ENCODE measurements around the gene ADCY7. TPM values are rescaled to one million over a fixed set of nuclear protein-coding genes. Genes with fewer than 3 reads are reported as not detected.

Gene ADCY7
- total and polyA plus RNA-seq, 4 donors, result 20.9 to 105 (median 38.5) TPM

DNA sequence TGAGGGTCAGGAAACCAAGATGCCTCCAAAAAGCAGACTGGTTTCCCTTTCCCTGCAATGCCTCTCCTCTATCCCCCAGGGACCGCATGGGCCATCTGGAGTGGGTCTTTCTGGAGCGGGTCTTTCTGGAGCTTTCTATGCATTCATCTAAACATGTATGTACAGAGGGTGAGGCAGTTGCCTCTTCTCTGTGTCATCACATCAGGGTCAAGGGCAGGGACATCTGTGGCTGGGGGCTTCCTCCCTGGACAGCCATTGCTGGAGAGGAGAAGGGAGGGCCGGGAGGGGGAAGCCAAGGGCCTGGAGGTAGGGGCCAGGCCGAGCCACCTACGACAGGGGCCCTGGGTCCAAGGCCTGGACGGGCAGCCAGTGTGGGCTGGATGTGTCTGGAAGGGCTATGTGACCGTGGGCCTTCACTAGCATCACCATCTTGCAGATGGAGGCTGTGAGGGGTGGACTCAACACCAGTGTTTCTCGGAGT lies 840 bp downstream of the ADCY7 start:
- H3K9ac ChIP-seq (ENCODE audit: insufficient read depth in 1 of 2, low read length in 2 of 2), result no peak overlapping the region
- H3K27ac ChIP-seq (ENCODE audit: low read depth in 1 of 2, low read length in 1 of 2), result peak overlapping the region in 1 of 2 donors; percentile 63
- no peak for DNase-seq
- H3K4me3 ChIP-seq, result no peak overlapping the region
- no peaks in the 10 kb centered on the region for H3K27me3 ChIP-seq (ENCODE audit: control insufficient read depth in 3 of 3, insufficient read depth in 3 of 3, low read length in 2 of 3)
- TF ChIP-seq, protein P1, sequence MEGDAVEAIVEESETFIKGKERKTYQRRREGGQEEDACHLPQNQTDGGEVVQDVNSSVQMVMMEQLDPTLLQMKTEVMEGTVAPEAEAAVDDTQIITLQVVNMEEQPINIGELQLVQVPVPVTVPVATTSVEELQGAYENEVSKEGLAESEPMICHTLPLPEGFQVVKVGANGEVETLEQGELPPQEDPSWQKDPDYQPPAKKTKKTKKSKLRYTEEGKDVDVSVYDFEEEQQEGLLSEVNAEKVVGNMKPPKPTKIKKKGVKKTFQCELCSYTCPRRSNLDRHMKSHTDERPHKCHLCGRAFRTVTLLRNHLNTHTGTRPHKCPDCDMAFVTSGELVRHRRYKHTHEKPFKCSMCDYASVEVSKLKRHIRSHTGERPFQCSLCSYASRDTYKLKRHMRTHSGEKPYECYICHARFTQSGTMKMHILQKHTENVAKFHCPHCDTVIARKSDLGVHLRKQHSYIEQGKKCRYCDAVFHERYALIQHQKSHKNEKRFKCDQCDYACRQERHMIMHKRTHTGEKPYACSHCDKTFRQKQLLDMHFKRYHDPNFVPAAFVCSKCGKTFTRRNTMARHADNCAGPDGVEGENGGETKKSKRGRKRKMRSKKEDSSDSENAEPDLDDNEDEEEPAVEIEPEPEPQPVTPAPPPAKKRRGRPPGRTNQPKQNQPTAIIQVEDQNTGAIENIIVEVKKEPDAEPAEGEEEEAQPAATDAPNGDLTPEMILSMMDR (IDR thresholded peaks at IDR 0.05; ENCODE audit: control extremely low read depth, extremely low read depth), result no peak
- no peaks in the 10 kb centered on the region for H3K36me3 ChIP-seq (ENCODE audit: control insufficient read depth in 4 of 4, insufficient read depth in 4 of 4, low read length in 4 of 4)
- ATAC-seq (ENCODE audit: insufficient read depth, low FRiP score), result no peak
- H3K9me3 ChIP-seq (ENCODE audit: control insufficient read depth in 4 of 4, insufficient read depth in 3 of 4, low read length in 3 of 4), result peaks cover 0 to 2% (median 0%) of the 10 kb centered on the region in 4 donors
- 68 to 71% methylated on average over 8 of the region's 8 CpGs for WGBS, 2 donors
- peaks cover 0 to 18% (median 9%) of the 10 kb centered on the region in 5 donors for H3K4me1 ChIP-seq (ENCODE audit: control insufficient read depth in 5 of 5, insufficient read depth in 5 of 5, low read length in 5 of 5)

DNA sequence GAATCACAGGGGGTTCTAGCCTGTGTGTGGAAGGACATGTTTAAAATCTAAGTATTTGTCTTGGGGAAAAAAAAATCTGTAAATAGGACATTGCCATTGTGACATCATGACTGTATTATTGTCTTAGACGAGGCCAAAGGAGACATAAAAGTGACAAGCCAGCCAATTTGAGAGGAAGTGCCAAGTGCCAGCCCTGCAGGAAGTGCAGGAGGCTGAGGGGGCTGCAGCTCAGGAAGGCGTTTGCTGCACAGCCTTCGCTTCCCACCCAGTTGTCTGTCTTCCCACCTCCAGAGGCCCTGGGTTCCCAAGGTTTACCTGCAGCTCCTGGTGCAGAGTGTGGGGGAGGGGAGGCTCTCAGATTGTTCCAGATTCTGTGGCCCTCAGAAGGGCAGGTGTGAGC lies 1.3 kb downstream of the ADCY7 start:
- WGBS, 2 donors, result 14 to 29% methylated on average over 3 of the region's 3 CpGs
- H3K36me3 ChIP-seq (ENCODE audit: control insufficient read depth in 4 of 4, insufficient read depth in 4 of 4, low read length in 4 of 4), result no peaks in the 10 kb centered on the region
- TF ChIP-seq, protein P1 (IDR thresholded peaks at IDR 0.05; ENCODE audit: control extremely low read depth, extremely low read depth), result no peak
- H3K9me3 ChIP-seq (ENCODE audit: control insufficient read depth in 4 of 4, insufficient read depth in 3 of 4, low read length in 3 of 4), result peaks cover 0 to 2% (median 0%) of the 10 kb centered on the region in 4 donors
- no peak overlapping the region for H3K9ac ChIP-seq (ENCODE audit: insufficient read depth in 1 of 2, low read length in 2 of 2)
- peak overlapping the region in 1 of 2 donors; percentile 63 for H3K27ac ChIP-seq (ENCODE audit: low read depth in 1 of 2, low read length in 1 of 2)
- no peak for DNase-seq
- ATAC-seq (ENCODE audit: insufficient read depth, low FRiP score), result no peak
- H3K4me3 ChIP-seq, result no peak overlapping the region
- H3K4me1 ChIP-seq (ENCODE audit: control insufficient read depth in 5 of 5, insufficient read depth in 5 of 5, low read length in 5 of 5), result peaks cover 0 to 18% (median 9%) of the 10 kb centered on the region in 5 donors
- no peaks in the 10 kb centered on the region for H3K27me3 ChIP-seq (ENCODE audit: control insufficient read depth in 3 of 3, insufficient read depth in 3 of 3, low read length in 2 of 3)

DNA sequence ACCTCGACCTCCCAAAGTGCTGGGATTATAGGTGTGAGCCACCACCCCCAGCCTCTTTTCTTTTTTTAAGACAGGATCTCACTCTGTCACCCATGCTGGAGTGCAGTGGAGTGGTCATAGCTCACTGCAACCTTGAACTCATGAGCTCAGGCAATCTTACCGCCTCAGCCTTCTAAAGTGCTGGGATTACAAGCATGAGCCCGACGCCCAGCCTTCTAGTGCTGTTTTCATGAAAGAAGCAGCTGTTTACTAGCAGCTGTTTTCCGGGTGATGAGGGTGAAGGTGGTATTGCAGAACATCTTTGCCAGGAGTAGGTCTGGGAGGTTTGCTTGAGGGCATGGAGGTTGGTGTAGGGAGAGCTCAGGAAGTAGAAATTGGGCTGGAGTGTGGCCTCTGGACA lies 2.0 kb downstream of the ADCY7 start:
- no peak for DNase-seq
- 79 to 83% methylated on average over 5 of the region's 5 CpGs for WGBS, 2 donors
- TF ChIP-seq, protein P1 (IDR thresholded peaks at IDR 0.05; ENCODE audit: control extremely low read depth, extremely low read depth), result no peak
- Histone ChIP-seq H3K4me3 (no peak overlapping the region), H3K4me1 (ENCODE audit: control insufficient read depth in 5 of 5, insufficient read depth in 5 of 5, low read length in 5 of 5) (peaks cover 0 to 18% (median 9%) of the 10 kb centered on the region in 5 donors), H3K9me3 (ENCODE audit: control insufficient read depth in 4 of 4, insufficient read depth in 3 of 4, low read length in 3 of 4) (peaks cover 0 to 2% (median 0%) of the 10 kb centered on the region in 4 donors), H3K27ac (ENCODE audit: low read depth in 1 of 2, low read length in 1 of 2) (no peak overlapping the region), H3K9ac (ENCODE audit: insufficient read depth in 1 of 2, low read length in 2 of 2) (no peak overlapping the region), H3K36me3 (ENCODE audit: control insufficient read depth in 4 of 4, insufficient read depth in 4 of 4, low read length in 4 of 4) (no peaks in the 10 kb centered on the region), H3K27me3 (ENCODE audit: control insufficient read depth in 3 of 3, insufficient read depth in 3 of 3, low read length in 2 of 3) (no peaks in the 10 kb centered on the region)
- no peak for ATAC-seq (ENCODE audit: insufficient read depth, low FRiP score)

Measured in lung (tissue), 12 donors.